ENCODE measurements around the gene CAPN3.
"Not testable (repeated sequence)": the region's sequence is repeated elsewhere in the genome, so short reads cannot be mapped to it uniquely, and the experiment has no call there.

CAPN3 gene

DNA sequence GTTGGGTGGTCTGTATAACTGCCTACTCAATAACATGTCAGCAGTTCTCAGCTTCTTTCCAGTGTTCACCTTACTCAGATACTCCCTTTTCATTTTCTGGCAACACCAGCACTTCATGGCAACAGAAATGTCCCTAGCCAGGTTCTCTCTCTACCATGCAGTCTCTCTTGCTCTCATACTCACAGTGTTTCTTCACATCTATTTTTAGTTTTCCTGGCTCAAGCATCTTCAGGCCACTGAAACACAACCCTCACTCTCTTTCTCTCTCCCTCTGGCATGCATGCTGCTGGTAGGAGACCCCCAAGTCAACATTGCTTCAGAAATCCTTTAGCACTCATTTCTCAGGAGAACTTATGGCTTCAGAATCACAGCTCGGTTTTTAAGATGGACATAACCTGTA is at the start of gene CAPN3:
TSS of gene CAPN3 (plus strand) at position 253 of the 400 bp plus-strand sequence. CDS start 305 bp downstream, outside the sequence.
- no peak for DNase-seq (ENCODE audit: low read depth in 3 of 3)

DNA sequence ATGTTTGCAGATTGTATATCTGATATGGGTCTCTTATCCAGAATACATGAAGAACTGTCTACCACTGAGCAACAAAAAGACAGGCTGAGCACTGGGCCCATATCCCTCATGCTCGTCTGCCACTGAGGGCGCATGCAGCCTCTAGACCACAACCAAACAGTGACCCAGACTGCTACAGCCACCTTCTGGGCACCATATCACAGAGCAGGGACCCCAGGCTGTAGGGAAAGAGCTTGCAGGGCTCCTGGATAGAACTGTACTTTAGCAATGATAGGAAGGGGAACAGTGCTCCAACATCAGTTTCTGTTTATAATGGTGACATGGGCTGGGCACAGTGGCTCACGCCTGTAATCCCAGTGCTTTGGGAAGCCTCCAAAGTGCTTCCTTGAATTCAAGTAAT is 45.8 kb upstream of the CAPN3 start:
- DNase-seq (ENCODE audit: low read depth in 3 of 3), result no peak

- DNase-seq (ENCODE audit: low read depth in 3 of 3), result no peak
These were observed 44.5 kb upstream of the CAPN3 start for GRCh38 chr15:42314818-42315217.

DNA sequence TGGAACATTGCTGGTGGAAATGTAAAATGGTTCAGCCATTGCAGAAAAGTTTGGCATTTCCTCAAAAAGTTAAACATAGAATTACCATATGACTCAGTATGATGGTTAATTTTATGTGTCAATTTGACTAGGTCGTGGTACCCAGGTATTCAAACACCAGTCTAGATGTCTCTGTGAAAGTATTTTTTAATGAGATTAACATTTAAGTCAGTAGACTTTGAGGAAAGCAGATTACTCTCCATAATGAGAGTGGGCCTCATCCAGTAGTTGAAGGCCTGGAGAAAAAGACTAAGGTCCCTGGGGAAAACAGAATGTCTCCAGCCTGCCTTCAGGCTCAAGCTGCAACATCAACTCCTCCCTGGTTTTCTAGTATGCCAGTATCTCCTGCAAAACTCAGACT is 43.8 kb upstream of the CAPN3 start:
- DNase-seq (ENCODE audit: low read depth in 3 of 3), result no peak

- DNase-seq (ENCODE audit: low read depth in 3 of 3), result not testable (repeated sequence)
These were observed 43.0 kb upstream of the CAPN3 start for GRCh38 chr15:42316282-42316805.

DNA sequence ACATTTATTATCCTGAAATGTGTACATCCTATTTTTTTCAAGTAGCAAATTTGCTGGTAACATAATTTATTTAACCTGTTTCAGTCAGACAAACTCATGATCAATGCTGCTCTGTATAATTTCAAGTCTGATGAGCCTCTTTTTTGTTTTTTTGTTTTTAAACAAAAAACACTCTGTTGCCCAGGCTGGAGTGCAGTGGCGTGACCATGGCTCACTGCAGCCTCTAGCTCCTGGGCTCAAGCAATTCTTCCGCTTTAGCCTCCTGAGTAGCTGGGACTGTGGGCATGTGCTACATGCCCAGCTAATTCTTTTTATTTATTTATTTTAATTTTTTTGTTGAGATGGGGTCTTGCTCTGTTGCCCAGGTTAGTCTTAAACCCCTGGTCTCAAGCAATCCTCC is 40.1 kb upstream of the CAPN3 start:
- DNase-seq (ENCODE audit: low read depth in 3 of 3), result no peak

DNA sequence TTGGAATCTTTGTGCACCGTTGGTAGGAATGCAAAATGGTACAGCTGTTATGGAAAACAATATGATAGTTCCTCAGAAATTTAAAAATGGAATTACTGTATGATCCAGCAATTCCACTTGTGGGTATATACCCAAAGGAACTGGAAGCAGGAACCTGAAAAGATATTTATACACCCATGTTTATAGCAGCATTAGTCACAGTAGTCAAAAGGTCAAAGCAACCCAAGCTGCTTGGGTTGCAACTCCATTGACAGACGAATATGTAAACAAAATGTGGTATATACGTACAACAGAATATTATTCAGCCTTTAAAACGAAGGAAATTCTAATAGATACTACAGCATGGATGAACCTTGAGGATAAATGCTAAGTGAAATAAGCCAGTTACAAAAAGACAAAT is 35.0 kb upstream of the CAPN3 start:
- no peak for DNase-seq (ENCODE audit: low read depth in 3 of 3)

DNA sequence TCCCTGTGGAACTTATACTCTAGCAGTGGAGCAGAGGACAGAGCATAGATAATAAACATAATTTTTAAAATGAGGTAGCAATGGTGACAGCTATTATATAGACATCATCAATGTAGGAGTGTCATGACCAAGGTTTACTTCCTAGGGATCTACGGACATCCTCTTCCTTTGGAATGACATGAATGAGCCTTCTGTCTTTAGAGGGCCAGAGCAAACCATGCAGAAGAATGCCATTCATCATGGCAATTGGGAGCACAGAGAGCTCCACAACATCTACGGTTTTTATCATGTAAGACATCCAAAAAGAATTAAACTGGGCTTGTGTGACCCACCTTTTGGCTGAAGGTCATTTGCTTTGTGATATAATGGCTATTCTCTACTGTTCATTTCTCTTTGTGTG is 30.1 kb upstream of the CAPN3 start:
- no peak for DNase-seq (ENCODE audit: low read depth in 3 of 3)

GRCh38 chr15:42329992-42330391 is 29.3 kb upstream of the CAPN3 start:
- no peak for DNase-seq (ENCODE audit: low read depth in 3 of 3)

DNA sequence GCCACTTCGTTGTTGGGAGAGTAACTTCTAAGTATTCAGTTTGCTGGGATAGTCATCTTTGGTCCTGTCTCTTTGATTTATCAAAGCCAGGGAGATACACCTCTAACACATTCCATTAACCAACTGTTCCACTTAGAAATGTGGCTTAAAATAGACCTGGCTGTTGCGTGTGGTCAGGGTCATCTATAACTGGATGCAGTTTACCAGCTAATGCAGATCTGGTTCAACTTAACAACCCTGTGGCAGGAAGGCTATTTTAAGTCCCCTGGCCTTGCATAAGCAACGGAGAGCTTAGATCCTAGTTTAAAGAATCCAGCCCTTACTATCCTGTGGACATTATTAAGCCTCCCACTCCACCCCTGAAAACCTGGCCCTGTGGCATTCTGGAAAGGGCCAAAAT is 28.1 kb upstream of the CAPN3 start:
- no peak for DNase-seq (ENCODE audit: low read depth in 3 of 3)

DNA sequence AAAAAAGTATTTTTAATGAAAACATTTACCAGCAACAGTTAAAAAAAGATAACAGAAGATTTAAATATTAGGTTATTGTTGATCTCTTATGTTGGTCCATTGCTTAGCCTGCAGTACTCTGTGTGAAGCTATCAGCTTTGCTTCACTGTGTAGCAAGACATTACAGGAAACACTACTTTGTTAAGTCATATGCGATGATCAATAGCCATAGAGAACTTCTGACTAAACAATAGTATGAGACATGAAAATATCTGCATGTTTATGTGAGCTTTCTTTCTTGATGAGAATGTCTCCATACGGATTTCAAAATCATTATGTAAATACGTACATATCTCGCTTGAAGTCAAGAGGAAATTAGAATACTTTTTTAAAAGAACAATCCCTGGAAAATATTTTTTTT is 27.0 kb upstream of the CAPN3 start:
- DNase-seq (ENCODE audit: low read depth in 3 of 3), result no peak

DNA sequence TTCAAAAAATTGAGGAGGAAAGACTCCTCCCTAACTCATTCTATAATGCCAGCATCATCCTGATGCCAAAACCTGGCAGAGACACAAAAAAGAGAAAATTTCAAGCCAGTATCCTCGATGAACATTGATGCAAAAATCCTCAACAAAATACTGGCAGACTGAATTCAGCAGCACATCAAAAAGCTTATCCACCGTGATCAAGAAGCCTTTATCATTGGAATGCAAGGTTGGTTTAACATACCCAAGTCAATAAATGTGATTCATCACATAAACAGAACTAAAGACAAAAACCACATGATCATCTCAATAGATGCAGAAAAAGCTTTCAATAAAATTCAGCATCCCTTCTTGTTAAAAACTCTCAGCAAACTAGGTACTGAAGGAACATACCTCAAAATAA is 24.2 kb upstream of the CAPN3 start:
- no peak for DNase-seq (ENCODE audit: low read depth in 3 of 3)

DNA sequence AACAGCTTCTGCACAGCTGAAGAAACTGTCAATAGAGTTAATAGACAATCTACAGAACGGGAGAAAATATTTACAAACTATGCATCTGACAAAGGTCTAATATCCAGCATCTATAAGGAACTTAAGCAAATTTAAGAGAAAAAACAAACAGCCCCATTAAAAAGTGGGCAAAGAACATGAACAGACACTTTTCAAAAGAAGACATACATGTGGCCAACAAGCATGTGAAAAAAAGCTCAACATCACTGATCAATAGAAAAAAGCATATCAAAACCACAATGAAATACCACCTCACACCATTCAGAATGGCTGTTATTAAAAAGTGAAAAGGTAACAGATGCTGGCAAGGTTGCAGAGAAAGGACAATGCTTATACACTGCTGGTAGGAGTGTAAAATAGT is 22.7 kb upstream of the CAPN3 start:
- not testable (repeated sequence) for DNase-seq (ENCODE audit: low read depth in 3 of 3)

DNA sequence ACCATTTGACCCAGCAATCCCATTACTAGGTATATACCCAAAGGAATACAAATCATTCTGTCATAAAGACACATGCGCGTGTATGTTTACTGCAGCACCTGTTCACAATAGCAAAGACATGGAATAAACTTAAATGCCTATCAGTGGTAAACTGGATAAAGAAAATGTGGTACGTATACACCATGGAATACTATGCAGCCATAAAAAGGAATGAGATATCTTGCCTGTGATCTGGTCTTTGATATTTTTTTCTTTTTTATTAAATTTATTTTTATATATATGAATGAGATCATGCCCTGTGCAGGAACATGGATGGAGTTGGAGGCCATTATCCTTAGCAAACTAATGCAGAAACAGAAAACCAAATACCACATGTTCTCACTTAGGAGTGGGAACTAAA is 22.2 kb upstream of the CAPN3 start:
- not testable (repeated sequence) for DNase-seq (ENCODE audit: low read depth in 3 of 3)

DNA sequence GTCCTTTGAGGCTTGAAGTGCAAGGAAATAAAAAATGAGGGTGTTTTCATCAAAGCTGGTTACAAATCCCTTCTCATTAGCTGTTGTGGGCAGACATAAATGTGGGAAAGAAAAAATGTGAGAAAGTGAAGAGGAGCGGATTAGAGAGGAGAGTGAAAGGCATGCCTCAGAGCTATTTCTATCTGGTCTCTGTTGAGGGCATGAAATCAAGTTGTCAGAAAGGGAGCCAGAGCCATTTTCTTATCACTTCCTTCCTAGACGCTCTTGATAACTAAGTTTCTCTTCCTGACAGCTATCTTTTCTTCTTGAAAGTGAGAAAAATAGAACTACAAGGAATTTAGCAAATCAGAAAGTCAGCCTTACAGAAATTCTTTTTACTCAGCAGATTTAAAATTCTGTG is 20.8 kb upstream of the CAPN3 start:
- no peak for DNase-seq (ENCODE audit: low read depth in 3 of 3)

DNA sequence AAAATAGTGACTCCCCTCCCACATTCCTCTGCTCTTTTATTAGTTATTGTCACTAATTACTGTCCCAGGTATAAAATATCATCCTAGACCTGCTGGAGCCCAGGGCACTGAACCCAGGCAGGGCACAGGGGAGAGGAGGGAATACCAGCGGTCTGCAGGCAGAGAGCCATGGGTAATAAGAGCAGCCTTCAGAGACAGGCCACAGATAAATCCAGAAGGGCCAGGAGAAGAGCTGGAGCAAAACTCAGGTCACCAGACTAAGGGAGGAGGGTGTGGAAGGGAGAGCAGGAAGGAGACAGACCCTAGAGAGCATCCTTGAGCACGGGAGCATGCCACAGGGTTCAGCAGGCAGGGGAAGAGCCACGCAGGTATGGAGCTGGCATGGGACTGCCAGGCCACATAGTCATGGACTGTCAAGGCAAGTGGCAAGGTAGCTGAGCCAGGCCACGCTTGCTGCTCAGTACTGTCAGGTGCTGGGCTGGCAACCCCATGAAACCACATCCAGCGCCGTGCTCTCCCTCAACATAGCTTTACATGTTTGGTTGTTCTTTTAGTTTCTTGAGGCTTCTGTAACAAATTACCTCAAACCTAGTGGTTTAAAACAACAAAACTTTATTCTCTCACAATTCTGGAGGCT is 15.6 kb upstream of the CAPN3 start:
- no peak for DNase-seq (ENCODE audit: low read depth in 3 of 3)

DNA sequence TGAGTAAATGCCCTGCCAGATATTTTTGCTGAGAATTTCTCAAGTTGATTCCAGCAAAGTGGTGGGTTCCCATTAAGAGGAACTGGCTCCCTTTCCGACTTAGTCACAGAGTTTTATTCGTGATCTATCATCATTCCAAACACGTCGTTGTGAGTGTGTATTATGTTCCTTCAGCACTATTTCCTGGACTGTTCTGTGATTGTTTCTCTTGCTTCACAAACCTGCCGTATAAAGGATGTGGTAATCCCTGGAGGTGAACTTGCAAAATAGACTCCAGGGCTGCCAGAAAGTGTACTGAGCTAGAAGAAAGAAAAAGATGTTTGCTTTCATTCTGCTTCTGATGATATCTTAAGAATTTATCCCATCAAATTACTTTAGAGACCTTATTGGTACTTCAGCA is 14.5 kb upstream of the CAPN3 start:
- no peak for DNase-seq (ENCODE audit: low read depth in 3 of 3)

DNA sequence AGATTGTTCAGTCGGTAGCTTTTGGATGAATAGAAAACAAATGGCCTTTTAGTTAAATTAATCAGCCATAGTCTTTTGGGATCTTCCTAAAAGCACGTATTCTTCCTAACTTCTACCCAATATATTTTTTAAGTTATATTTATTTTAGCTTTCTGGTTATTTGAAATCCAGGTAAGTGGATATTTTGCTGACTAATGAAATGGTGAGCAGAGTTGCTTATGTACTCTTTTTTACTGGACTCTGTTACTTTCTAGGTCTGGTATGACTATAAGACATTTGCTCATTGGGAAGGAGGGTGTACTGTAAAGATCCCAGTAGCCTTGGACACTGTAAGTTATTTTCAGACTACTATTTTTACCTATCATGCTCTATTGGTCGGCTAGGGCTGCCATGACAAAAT is 13.8 kb upstream of the CAPN3 start:
- DNase-seq (ENCODE audit: low read depth in 3 of 3), result no peak

- no peak for DNase-seq (ENCODE audit: low read depth in 3 of 3)
These were observed 11.2 kb upstream of the CAPN3 start for GRCh38 chr15:42348083-42348482.

DNA sequence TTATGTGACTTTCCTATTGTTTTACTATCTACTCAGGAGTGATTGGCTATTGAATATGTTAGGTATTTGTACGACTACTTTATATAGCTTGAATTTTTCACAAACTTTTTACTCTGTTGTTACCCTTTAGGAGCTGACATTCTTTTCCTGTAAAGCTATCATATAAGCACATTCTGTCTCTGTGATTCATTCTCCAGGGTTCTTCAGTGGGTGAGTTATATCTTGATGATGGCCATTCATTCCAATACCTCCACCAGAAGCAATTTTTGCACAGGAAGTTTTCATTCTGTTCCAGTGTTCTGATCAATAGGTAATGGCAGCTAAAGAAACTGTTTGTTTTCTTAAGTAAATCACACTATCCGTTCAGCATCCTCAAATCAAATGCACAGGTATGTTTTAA is 10.1 kb upstream of the CAPN3 start:
- no peak for DNase-seq (ENCODE audit: low read depth in 3 of 3)

DNA sequence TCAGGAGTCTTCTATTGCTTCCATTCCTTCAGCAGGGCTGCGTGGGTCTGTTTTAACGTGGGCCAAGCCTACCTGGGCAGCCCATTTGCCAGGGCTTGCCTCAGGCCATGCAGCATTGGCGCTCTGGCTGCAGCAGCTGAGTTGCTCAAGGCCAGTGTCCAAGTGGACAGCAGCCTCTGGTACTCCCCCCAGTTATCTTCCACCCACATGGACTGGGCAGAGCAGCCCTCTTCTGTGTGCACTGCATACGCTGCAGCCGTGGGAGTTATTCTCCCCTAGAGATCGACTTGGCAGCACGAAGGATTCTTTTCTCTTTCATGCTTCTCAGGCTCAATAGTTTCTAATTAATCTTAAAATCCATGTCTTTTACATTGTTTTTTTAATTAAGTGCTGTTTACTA is 6.9 kb upstream of the CAPN3 start:
- DNase-seq (ENCODE audit: low read depth in 3 of 3), result no peak

DNA sequence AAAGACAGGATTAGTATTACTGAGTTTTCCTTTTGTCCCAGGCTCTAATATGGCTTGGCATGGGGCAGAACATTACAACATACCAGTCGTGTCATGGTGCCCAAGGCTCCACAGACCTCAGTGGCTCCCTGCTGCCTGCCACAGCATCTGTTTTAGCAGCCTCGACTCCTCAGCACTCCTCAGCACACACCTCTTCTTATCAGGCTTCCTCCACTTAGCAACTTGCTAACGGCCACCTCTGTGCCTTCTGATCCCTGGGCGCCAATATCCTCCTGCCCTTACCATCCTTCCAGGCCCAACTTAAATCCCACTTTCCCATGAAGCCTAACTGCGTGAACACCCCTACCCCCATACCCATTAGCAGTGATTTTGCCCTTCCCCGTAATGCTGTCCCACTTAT is 6.2 kb upstream of the CAPN3 start:
- no peak for DNase-seq (ENCODE audit: low read depth in 3 of 3)

- no peak for DNase-seq (ENCODE audit: low read depth in 3 of 3)
These were observed 4.5 kb upstream of the CAPN3 start for GRCh38 chr15:42354824-42355223.

- no peak for DNase-seq (ENCODE audit: low read depth in 3 of 3)
These were observed 4.0 kb upstream of the CAPN3 start for GRCh38 chr15:42355291-42355690.
